Stimulated activated naive CD8-positive, alpha-beta T cell treated with anti-CD3 and anti-CD28 coated beads, Interleukin-15, amount 100 ng/mL, for 72 hours (primary cell): Measurements from ENCODE around the gene RAET1G.
"Not testable (repeated sequence)": the region's sequence is repeated elsewhere in the genome, so short reads cannot be mapped to it uniquely, and the experiment has no call there.

Experiments used
- ATAC-seq: fragments of 150-1000 bp; cut with Tn5 transposase; 2 replicates; pipeline ENCODE4 v1.10.0; 2021; ENCODE audit warnings: mild to moderate bottlenecking, moderate library complexity
- DNase-seq, 2 donors: peaks; one replicate each; pipeline ENCODE4 v3.0.0; 2021 to 2022
- H3K27ac Mint-ChIP-seq, 2 donors: one replicate each; pipeline ENCODE4 v1.8.0; 2022; ENCODE audit warnings: mild to moderate bottlenecking in 2 of 2, mixed read lengths in 2 of 2, moderate library complexity in 2 of 2
- H3K27me3 Mint-ChIP-seq: one replicate; pipeline ENCODE4 v1.8.0; 2022; ENCODE audit warnings: mixed read lengths
- H3K4me1 Mint-ChIP-seq: one replicate; pipeline ENCODE4 v1.8.0; 2022; ENCODE audit warnings: mild to moderate bottlenecking, mixed read lengths
- H3K4me3 Mint-ChIP-seq, 2 donors: one replicate each; pipeline ENCODE4 v1.8.0; 2022; ENCODE audit warnings: mild to moderate bottlenecking in 2 of 2, mixed read lengths in 2 of 2, moderate library complexity in 1 of 2
- H3K9me3 Mint-ChIP-seq, 2 donors: one replicate each; pipeline ENCODE4 v1.8.0; 2022; ENCODE audit warnings: mixed read lengths in 2 of 2

RAET1G gene

DNA sequence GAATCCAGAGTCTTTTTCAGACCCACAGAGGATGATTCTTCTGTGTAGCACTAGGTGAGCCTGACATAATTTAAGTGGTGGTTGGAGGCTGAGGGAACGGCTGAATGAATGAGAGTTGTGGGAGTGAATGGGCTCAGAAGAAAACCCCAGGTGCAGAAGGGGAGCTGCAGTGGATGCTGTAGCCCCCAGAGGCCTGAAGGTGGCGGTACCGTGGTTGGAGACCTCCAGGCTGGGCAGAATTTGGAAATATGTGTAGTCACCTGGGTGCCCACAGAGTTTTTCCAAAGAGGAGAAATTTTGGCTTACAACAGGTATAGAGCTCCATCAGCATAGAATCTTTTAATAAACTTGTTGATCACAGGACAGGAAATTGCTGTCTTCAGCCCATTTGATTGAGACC lies 6.5 kb upstream of the RAET1G start:
- ATAC-seq (no peak), DNase-seq (no peak)
- no peaks in the 10 kb centered on the region for H3K9me3 Mint-ChIP-seq
- no peak overlapping the region for H3K27ac Mint-ChIP-seq
- H3K4me3 Mint-ChIP-seq, result no peak overlapping the region
- peaks cover 98% of the 10 kb centered on the region for H3K27me3 Mint-ChIP-seq
- H3K4me1 Mint-ChIP-seq, result peaks cover 19% of the 10 kb centered on the region

DNA sequence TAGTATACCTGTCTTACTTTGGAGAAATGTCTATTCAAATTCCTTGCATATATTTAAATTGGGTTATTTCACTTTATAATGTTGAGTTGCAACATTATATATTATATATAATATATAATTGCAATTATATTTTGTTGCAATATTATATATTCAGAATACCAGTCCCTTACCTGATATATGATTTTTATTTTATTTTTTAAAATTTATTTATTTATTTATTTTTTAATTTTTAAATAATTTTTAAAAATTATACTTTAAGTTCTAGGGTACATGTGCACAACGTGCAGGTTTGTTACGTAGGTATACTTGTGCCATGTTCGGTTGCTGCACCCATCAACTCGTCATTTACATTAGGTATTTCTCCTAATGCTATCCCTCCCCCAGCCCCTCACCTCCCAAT lies 4.1 kb upstream of the RAET1G start:
- not testable (repeated sequence) for ATAC-seq, DNase-seq, H3K4me3 Mint-ChIP-seq, H3K9me3 Mint-ChIP-seq, H3K27ac Mint-ChIP-seq
- Mint-ChIP-seq H3K27me3 (peaks cover 98% of the 10 kb centered on the region), H3K4me1 (peaks cover 33% of the 10 kb centered on the region)

DNA sequence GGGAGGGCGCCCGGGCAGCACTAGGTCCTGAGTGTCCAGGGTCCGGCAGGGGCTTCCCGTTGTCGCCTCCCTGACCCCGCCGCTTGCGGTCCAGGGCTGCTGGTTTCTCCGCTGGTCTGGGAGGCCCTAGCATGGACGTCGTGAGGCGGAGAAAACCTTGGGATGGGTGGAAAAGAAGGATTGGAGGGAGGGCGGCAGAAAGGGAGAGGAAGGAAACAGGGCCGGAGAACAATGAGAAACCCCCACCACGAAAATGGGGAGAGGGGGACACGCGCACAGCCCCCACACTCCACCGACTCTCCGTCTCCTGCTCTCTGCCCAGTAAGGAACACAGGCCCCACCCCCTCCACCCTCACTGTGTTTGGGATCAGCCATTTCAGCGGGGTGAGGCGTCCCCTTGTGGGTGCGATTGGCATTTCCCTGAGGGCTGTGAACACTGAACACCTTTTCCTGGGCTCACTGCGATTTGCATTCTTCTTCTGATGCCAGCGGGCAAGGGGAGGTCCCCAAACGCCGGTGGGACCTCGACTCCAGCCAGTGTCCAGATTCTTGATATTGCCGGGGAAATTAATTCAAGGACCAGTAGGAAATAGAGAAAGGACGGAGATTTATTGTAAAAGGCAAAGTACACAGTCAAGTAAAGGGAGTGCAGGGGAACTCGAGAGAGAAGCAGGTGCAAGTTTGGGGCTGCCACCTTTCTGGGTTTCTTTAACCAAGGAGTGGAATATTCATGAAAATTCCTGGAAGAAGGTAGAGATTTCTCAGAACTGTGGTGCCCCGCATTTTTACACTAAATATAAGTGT lies 3.3 kb upstream of the RAET1G start:
- Mint-ChIP-seq H3K4me1 (peaks cover 36% of the 10 kb centered on the region), H3K9me3 (no peaks in the 10 kb centered on the region), H3K4me3 (peak overlapping the region; percentile 45 to 60), H3K27ac (no peak overlapping the region), H3K27me3 (peaks cover 98% of the 10 kb centered on the region)
- ATAC-seq, result peak; percentile 83
- peak; percentile 71 to 81 for DNase-seq

DNA sequence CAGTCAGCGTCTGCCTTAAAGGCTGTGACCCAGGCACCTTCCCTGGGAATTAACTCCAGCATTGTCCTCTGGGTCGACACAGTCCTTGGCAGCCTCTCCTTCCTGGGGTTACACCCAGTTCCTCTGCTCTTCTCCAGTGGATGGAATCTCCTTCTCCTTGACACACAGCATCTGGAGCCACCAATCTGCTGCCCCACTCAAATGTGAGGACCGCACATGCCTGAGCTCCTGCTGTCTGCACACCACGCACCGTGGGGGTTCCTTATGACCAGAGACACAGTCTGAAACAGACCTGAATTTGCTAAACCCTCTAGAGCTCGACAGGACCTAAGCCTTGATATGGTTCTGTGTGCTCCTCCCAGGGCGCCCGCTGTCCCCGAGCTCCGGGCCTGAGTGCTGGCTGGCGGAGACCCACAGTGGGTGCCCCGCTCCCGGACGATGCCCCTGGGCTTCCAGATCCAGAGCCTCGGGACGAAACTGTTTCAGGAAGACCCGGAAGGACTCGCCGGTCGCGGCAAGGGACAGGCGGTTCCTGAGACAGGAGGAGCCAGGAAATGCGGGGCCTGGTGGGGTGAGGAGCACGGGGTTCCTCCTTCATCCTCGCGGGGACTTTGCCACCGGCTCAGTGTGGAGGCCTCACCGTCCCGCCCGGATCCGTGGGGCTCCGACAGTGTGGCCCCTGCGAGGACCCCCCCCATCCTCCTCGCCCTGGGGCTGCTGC lies 2.5 kb upstream of the RAET1G start:
- Mint-ChIP-seq H3K27ac (no peak overlapping the region), H3K27me3 (peaks cover 98% of the 10 kb centered on the region), H3K4me1 (peaks cover 36% of the 10 kb centered on the region), H3K9me3 (no peaks in the 10 kb centered on the region), H3K4me3 (peak overlapping the region; percentile 49 to 60)
- DNase-seq, result peak in 1 of 2 donors; percentile 10
- no peak for ATAC-seq

DNA sequence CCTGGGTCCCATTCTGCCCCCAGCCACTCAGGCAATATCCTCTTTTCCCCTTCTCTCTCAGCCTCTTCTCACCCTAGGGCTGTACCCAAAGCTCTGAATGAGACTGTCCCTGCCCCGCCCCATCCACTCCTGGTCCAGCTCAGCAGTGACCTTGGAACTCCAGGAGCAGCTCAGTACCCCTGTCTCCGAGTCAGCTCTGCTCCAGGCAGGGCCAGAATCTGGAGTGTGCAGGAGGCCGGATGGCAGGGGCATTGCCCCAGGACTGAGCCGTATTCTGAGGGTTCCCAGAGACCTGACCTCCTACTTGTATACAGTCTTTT lies 2.0 kb upstream of the RAET1G start:
- H3K4me1 Mint-ChIP-seq, result peaks cover 36% of the 10 kb centered on the region
- no peaks in the 10 kb centered on the region for H3K9me3 Mint-ChIP-seq
- H3K27ac Mint-ChIP-seq, result no peak overlapping the region
- ATAC-seq, result no peak
- H3K27me3 Mint-ChIP-seq, result peaks cover 98% of the 10 kb centered on the region
- peak in 1 of 2 donors; percentile 6 for DNase-seq
- no peak overlapping the region for H3K4me3 Mint-ChIP-seq

DNA sequence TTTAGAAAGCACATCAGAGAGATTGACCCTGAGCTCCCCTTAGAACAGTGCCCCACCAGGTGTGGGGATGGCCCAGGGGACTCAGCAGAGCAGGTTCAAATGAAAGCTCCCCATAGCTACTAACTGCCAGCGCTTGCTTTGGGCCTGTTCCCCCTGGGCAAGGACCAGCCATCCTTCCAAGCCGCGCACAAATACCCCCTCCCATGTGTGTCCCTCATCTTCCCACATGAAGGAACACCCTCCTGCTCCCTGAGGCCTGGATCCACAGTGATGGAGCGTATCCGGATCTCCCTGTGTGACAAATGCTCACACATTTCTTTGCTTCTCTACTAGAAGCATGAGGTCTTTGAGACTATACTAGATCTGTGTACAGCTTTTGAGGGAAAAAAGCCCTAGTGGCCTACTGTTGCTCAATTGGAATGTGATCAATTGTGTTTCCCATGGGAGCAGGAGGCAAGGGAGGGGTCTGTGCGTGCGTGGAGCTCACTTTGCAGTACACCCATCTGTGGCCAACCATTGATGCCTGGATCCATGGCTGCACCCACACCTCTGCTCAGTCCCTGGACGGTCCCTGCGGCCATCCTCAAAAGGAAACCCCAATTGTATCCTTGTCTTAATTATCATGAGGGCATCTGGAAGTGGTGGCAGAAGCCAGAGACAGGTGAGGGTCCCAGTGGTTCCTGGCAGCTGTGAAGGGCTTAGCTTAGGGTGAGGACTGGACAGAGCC lies 1.4 kb upstream of the RAET1G start:
- Mint-ChIP-seq H3K4me1 (peaks cover 36% of the 10 kb centered on the region), H3K9me3 (no peaks in the 10 kb centered on the region), H3K4me3 (peak overlapping the region; percentile 20 to 25), H3K27me3 (peaks cover 98% of the 10 kb centered on the region), H3K27ac (no peak overlapping the region)
- ATAC-seq, result no peak
- no peak for DNase-seq

DNA sequence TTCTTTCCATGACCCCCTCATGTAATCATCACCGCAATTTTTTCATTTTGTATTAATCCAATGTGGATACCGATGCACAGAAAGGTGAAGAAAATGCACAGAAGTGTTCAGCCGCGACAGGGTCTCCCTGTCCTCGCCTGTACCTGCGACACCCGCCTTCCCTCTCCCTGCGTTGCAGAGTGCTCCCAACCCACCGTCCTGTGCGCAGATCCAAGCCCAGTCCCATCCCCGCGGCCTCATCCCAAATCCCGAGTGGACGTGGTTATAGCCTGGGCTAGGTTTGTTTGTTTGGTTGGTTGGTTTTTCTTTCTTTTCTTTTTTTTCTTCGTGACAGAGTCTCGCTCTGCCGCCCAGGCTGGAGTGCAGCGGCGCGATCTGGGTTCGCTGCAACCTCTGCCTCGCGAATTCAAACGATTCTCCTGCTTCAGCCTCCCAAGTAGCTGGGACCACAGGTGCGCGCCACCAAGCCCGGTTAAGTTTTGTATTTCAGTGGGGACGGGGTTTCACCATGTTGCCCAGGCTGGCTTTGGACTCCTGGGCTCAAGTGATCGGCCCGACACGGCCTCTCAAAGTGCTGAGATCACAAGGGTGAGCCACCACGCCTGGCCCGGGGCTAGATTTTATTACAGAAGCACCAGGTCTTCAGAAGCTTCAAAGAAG lies 536 bp upstream of the RAET1G start:
- no peak overlapping the region for H3K27ac Mint-ChIP-seq
- ATAC-seq (peak; percentile 8), DNase-seq (no peak)
- H3K4me1 Mint-ChIP-seq, result peaks cover 36% of the 10 kb centered on the region
- peak overlapping the region; percentile 78 to 89 for H3K4me3 Mint-ChIP-seq
- no peaks in the 10 kb centered on the region for H3K9me3 Mint-ChIP-seq
- peaks cover 98% of the 10 kb centered on the region for H3K27me3 Mint-ChIP-seq

DNA sequence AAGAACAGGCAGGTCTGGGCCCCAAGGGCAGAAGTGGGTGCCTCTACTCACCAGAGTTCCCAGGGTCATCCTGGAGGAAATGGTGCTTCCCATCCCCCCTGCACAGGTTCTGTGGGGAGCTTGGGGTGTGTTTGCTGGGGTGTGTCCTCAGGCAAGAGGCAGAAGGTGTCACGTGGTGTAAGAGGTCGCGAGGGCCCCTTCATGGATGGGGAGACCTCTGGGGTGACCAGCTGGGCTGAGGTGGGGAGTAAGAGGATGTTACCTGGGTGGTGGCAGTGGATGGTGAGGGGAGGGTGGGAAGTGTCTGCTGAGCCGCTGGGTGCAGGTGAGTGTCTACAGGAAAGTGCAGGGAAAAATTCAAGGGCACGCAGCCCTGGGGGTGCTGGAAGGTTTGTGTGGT lies 830 bp downstream of the RAET1G start:
- peaks cover 91% of the 10 kb centered on the region for H3K27me3 Mint-ChIP-seq
- peaks cover 45% of the 10 kb centered on the region for H3K4me1 Mint-ChIP-seq

DNA sequence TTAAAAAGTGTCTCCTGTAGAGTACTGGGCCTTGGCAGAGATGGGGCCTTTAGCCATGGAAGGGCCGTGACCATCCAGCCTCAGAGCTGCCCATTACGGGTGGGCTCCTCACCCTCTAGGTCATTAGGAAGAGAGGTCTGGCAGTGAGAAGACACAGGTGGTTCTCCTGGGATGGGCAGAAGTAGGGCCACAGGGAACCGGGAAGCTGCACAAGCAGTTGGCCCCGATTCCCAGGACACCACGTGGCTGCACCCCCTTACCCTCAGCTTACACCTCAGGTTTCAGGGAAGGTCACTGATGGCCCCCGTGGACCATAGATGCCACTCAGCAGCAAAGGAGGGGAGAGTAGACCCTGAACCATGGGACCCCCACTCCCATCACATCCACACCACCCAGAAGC lies 1.6 kb downstream of the RAET1G start:
- no peak for ATAC-seq
- no peak overlapping the region for H3K4me3 Mint-ChIP-seq
- H3K27ac Mint-ChIP-seq, result no peak overlapping the region
- H3K4me1 Mint-ChIP-seq, result peaks cover 43% of the 10 kb centered on the region
- peaks cover 86% of the 10 kb centered on the region for H3K27me3 Mint-ChIP-seq
- no peak for DNase-seq
- no peaks in the 10 kb centered on the region for H3K9me3 Mint-ChIP-seq

More for the DNA sequence above, 830 bp downstream of the RAET1G start:
- not testable (repeated sequence) for H3K9me3 Mint-ChIP-seq, DNase-seq, ATAC-seq, H3K27ac Mint-ChIP-seq
- H3K4me3 Mint-ChIP-seq, result peak overlapping the region; percentile 35 to 58

DNA sequence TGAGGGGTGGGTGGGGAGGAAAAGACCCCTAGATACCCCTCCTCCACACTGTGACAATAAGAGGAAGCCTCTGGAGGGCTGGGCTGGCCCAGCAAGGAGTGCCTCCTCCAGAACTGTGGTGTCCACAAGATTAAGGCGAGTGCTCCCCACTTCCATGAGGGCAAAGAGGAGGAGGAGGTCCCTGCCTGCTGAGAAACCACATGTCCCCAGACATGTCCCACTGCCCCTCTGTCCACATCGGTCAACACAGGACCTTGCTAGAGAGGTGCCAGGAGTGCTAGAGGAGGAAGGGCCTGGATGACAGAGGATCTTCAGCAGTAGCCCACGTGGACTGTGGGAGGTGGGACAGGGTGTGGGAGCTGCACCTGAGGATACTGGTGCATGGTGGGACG lies 3.1 kb downstream of the RAET1G start:
- peaks cover 71% of the 10 kb centered on the region for H3K27me3 Mint-ChIP-seq
- H3K4me3 Mint-ChIP-seq, result no peak overlapping the region
- no peak for ATAC-seq
- H3K4me1 Mint-ChIP-seq, result peaks cover 30% of the 10 kb centered on the region
- H3K27ac Mint-ChIP-seq, result no peak overlapping the region
- H3K9me3 Mint-ChIP-seq, result no peaks in the 10 kb centered on the region
- no peak for DNase-seq

DNA sequence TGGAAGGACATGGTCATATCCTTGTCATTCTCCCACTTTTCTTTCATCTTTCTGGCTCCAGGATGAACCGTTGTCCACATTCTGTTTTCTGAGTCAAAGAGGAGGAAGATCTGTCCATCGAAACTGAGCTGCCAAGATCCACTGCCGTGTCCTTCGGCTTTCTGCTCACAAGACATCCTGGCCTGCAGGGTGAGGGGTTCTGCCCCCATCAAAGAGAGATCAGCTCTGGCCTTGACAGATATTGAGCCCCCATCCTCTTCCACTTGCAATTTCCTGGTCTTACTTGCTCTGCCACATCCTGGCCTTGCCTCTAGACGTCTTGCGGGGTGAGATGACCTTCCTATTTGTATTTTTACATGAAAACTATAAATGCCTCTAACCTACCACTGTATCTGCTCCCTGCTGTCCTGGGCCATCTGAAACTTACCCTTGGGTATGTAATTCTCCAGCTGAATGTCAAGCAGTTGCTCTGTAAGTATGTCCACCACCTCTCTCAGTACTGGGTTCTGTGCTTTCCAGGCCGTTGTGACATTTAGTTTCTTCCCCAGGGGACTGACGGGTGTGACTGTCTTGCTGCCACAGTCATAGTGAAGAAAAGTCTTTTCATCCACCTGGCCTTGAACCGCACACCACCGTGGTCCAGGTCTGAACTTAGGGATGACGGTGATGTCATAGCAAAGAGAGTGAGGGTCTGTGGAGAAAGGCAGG lies 3.6 kb downstream of the RAET1G start:
- not testable (repeated sequence) for H3K27ac Mint-ChIP-seq, DNase-seq, H3K4me3 Mint-ChIP-seq, H3K9me3 Mint-ChIP-seq, ATAC-seq
- peaks cover 30% of the 10 kb centered on the region for H3K4me1 Mint-ChIP-seq
- H3K27me3 Mint-ChIP-seq, result peaks cover 70% of the 10 kb centered on the region

DNA sequence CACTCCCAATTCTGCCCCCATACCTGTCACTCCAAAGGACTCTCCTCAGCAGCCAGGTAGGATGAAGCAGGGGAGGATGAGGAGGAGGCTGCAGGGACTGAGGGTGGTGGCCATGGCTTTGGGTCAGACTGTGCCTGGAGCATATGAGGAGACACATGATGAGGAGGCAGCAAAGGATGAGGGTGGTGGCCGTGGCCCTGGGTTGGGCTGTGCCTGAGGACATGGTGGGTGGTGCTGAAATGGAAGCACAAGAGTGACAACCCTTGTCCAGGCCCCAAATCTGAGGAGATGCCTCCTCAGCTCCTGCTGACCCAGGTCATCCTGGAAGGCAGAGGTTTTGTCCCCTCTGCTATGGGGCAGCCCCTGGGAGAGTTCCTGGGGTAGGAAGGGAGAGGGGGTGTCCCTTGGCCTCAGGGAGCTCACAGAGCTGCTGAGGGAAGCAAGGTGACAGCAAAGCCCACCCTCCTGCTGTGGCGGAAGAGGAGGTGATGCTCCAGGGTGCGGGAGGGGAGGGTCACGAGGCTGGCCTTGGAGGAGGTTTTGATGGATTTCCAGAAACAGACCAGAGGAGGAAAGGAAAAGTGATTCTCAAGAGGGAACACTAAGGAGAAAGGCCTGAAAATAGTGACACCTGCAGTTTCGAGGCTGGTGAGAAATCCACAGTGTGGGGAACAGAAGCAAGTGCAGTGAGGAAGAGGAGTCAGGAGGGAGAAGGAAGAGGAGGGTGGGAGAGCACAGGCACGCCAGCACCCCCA lies 4.6 kb downstream of the RAET1G start:
- H3K9me3 Mint-ChIP-seq, result no peaks in the 10 kb centered on the region
- DNase-seq, result no peak
- H3K4me3 Mint-ChIP-seq, result no peak overlapping the region
- H3K27me3 Mint-ChIP-seq, result peaks cover 70% of the 10 kb centered on the region
- no peak for ATAC-seq
- H3K4me1 Mint-ChIP-seq, result peaks cover 25% of the 10 kb centered on the region
- no peak overlapping the region for H3K27ac Mint-ChIP-seq

DNA sequence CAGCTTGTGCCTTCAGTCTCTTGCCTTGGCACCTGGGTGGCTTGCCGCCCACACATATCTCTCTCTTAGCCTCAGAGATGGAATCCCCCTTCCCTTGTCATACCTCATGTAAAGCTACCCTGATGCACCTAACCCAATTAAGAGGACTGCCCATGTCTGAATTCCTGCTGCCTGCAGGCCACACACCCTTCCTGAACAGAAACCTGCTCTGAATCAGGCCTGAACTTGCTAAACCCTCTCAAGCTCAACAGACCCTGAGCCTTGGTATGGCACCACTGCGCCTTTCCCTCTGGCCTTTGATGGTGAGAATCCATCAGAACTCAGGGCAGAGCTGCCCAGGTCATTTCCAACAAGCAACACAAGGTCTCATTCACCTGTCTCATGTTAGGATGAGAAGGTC lies 5.2 kb downstream of the RAET1G start:
- ATAC-seq (peak; percentile 26), DNase-seq (no peak)
- Mint-ChIP-seq H3K27ac (no peak overlapping the region), H3K4me3 (no peak overlapping the region), H3K4me1 (peaks cover 18% of the 10 kb centered on the region), H3K9me3 (no peaks in the 10 kb centered on the region), H3K27me3 (peaks cover 70% of the 10 kb centered on the region)
